B cell (primary cell): ENCODE data around the gene SYNE1. TPM values are rescaled to one million over a fixed set of nuclear protein-coding genes. Genes with fewer than 3 reads are reported as not detected.
A peak's percentile ranks its signal among the peaks of the same experiment; 100 is the strongest.

Experiments used
- ATAC-seq: fragments of 200-7000 bp; cut with Tn5 transposase; one replicate; pipeline ENCODE4 v1.10.0; 2021; ENCODE audit warnings: low read depth, mild to moderate bottlenecking, moderate number of reproducible peaks, moderate library complexity
- CTCF ChIA-PET: fragments of 350-600 bp; sonication (Branson Sonifier 250); formaldehyde crosslinking; loops from one replicate; lab custom pipeline; 2021; ENCODE audit warnings: antibody characterized with exemption, inconsistent platforms; lab: Charles Lee
- POLR2A ChIA-PET: fragments of 350-600 bp; sonication (Branson Sonifier 250); formaldehyde crosslinking; loops from one replicate; lab custom pipeline; 2021; ENCODE audit warnings: antibody characterized with exemption; lab: Charles Lee
- DNase-seq: peaks from one replicate; pipeline ENCODE4 v3.0.0; 2013
- H2AFZ ChIP-seq: 2 replicates; pipeline ENCODE4 v1.6.1; 2012; ENCODE audit warnings: mild to moderate bottlenecking, low read depth, low read length; ENCODE audit not compliant: insufficient read depth, poor library complexity, severe bottlenecking
- H3K27ac ChIP-seq, 2 donors: 1 replicate in 1 of 2; 2 replicates in 1 of 2; pipeline ENCODE4 v1.5.1; 2012 to 2013; ENCODE audit warnings: low read length in 2 of 2, mild to moderate bottlenecking in 2 of 2, moderate library complexity in 1 of 2
- H3K27me3 ChIP-seq, 4 experiments: fragments of 200-600 bp in 1 of 4; sonication (generic) in 1 of 4; replicated peaks in 1 of 4; 1 replicate in 2 of 4; 2 replicates in 2 of 4; pipeline versions ENCODE4 v1.6.1 to v1.7.0; 2013 to 2016; ENCODE audit warnings: low read length in 3 of 4, mild to moderate bottlenecking in 2 of 4, mixed read lengths in 1 of 4, moderate library complexity in 1 of 4; ENCODE audit not compliant: insufficient read depth in 4 of 4, control insufficient read depth in 3 of 4; ENCODE audit errors: control extremely low read depth in 1 of 4
- H3K36me3 ChIP-seq, 2 experiments: replicated peaks in 1 of 2; 1 replicate in 1 of 2; 2 replicates in 1 of 2; pipeline versions ENCODE4 v1.6.1 to v1.7.1; 2013; ENCODE audit warnings: low read length in 1 of 2; ENCODE audit not compliant: insufficient read depth in 2 of 2, control insufficient read depth in 1 of 2; ENCODE audit errors: control extremely low read depth in 1 of 2, extremely low read depth in 1 of 2
- H3K4me1 ChIP-seq, 2 donors: fragments of 200-600 bp in 1 of 2; sonication (generic) in 1 of 2; 1 replicate in 1 of 2; 2 replicates in 1 of 2; pipeline versions ENCODE4 v1.5.1 to v1.6.1; 2013 to 2017; ENCODE audit warnings: low read length in 2 of 2; ENCODE audit not compliant: control insufficient read depth in 2 of 2, insufficient read depth in 2 of 2
- H3K4me2 ChIP-seq: replicated peaks from 2 replicates; pipeline ENCODE3; 2012; ENCODE audit warnings: mild to moderate bottlenecking, low read depth, low read length; ENCODE audit not compliant: poor library complexity, severe bottlenecking
- H3K4me3 ChIP-seq, 5 experiments: fragments of 200-600 bp in 1 of 5; sonication (generic) in 1 of 5; 1 replicate in 3 of 5; 2 replicates in 2 of 5; pipeline versions ENCODE4 v1.5.1 to v1.7.0; 2011 to 2016; ENCODE audit warnings: low read length in 4 of 5, mild to moderate bottlenecking in 4 of 5, low read depth in 2 of 5, control low read depth in 1 of 5, moderate library complexity in 1 of 5; ENCODE audit not compliant: insufficient read depth in 1 of 5; ENCODE audit errors: control extremely low read depth in 1 of 5, extremely low read depth in 1 of 5
- H3K79me2 ChIP-seq: fragments of 200-600 bp; sonication (generic); one replicate; pipeline ENCODE4 v1.6.0; 2016; ENCODE audit warnings: low read length; ENCODE audit not compliant: control insufficient read depth, insufficient read depth
- H3K9ac ChIP-seq: fragments of 200-600 bp; sonication (generic); 2 replicates; pipeline ENCODE4 v1.6.1; 2017; ENCODE audit warnings: mild to moderate bottlenecking, low read length, moderate library complexity
- H3K9me3 ChIP-seq, 3 donors: one replicate each; pipeline versions ENCODE4 v1.6.1 to v1.7.1; 2013; ENCODE audit warnings: low read length in 2 of 3; ENCODE audit not compliant: control insufficient read depth in 2 of 3, insufficient read depth in 1 of 3; ENCODE audit errors: control extremely low read depth in 1 of 3
- H4K20me1 ChIP-seq: 2 replicates; pipeline ENCODE4 v1.6.0; 2012; ENCODE audit warnings: mild to moderate bottlenecking, low read length; ENCODE audit not compliant: insufficient read depth, control insufficient read depth, poor library complexity, severe bottlenecking
- H3K27ac Mint-ChIP-seq: one replicate; pipeline ENCODE4 v1.8.0; 2021; ENCODE audit warnings: mixed read lengths
- H3K27me3 Mint-ChIP-seq: one replicate; pipeline ENCODE4 v1.8.0; 2021; ENCODE audit warnings: mixed read lengths
- H3K4me1 Mint-ChIP-seq: one replicate; pipeline ENCODE4 v1.8.0; 2021; ENCODE audit warnings: mixed read lengths
- H3K4me3 Mint-ChIP-seq: one replicate; pipeline ENCODE4 v1.8.0; 2021; ENCODE audit warnings: mixed read lengths
- H3K9me3 Mint-ChIP-seq: one replicate; pipeline ENCODE4 v1.8.0; 2022; ENCODE audit warnings: mixed read lengths; ENCODE audit not compliant: insufficient read depth
- EZH2 ChIP-seq: IDR thresholded peaks from 2 replicates; pipeline ENCODE4 v1.6.1; 2012; ENCODE audit warnings: borderline replicate concordance, low read depth, mild to moderate bottlenecking, moderate library complexity, low read length; ENCODE audit not compliant: insufficient read depth, poor library complexity, severe bottlenecking
- WGBS: methylation state at CpG from one replicate; pipeline ENCODE4 v1.1.5; 2013; ENCODE audit warnings: missing lambda C conversion rate; ENCODE audit not compliant: insufficient coverage; 5-methylcytosine and 5-hydroxymethylcytosine counted together
- intact Hi-C: fragments of 100-400 bp; cut with micrococcal nuclease; formaldehyde crosslinking; loops from one replicate; pipeline ENCODE4 v1.10.0; 2022
- polyA plus RNA-seq: library from polyadenylated mRNA; depleted of rRNA; stranded (reverse); fragments of >200 nt; gene quantifications from 2 replicates; pipeline ENCODE4 v1.2.3, GENCODE V29; 2012
- total RNA-seq, 2 donors: library from RNA; stranded (reverse); fragments of 120-200 nt in 1 of 2; gene quantifications; 1 replicate in 1 of 2; 2 replicates in 1 of 2; pipeline versions ENCODE4 v1.2.3 to v1.2.4, GENCODE V29; 2013 to 2022
- TF ChIP-seq, protein P1 (sequence below): fragments of 200-600 bp; IDR thresholded peaks from one replicate; pipeline ENCODE4 v1.8.0; 2022; ENCODE audit warnings: antibody characterized with exemption, mild to moderate bottlenecking

The SYNE1 gene
- total and polyA plus RNA-seq, 2 donors (not counting 1 experiment from before 2014, with no cell fraction given) = 49.2 to 108 TPM

DNA sequence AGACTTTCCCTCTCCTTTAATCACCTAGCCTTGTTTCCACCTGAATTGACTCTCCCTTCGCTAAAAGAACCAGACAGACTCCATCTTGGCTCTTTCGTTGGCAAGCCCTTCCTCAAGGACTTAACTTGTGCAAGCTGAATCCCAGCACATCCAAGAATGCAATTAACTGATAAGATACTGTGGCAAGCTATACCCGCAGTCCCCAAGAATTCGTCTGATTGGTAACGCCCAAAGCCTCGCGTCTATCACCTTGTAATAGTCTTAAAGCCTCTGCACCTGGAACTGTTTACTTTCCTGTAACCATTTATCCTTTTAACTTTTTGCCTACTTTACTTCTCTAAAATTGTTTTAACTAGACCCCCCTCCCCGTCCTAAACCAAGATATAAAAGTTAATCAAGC lies 45.0 kb upstream of the SYNE1 start:
- H3K27ac Mint-ChIP-seq = no peak overlapping the region
- H3K27ac ChIP-seq = no peak overlapping the region
- no peak overlapping the region for H3K4me3 Mint-ChIP-seq
- DNase-seq (no peak), ATAC-seq (no peak)
- CTCF ChIA-PET = no interaction called here
- POLR2A ChIA-PET = no interaction called here
- no peak overlapping the region for H3K4me3 ChIP-seq
- peaks cover 5% of the 10 kb centered on the region for H3K4me1 Mint-ChIP-seq
- H3K9me3 Mint-ChIP-seq = peaks cover 5% of the 10 kb centered on the region
- no peaks in the 10 kb centered on the region for H3K27me3 ChIP-seq
- H3K27me3 Mint-ChIP-seq = no peaks in the 10 kb centered on the region
- no peak overlapping the region for H3K9ac ChIP-seq
- H3K9me3 ChIP-seq = no peaks in the 10 kb centered on the region
- WGBS = 86% methylated on average over 8 of the region's 8 CpGs
- no peaks in the 10 kb centered on the region for H3K4me1 ChIP-seq
- no peak overlapping the region for H3K4me2 ChIP-seq
- no peaks in the 10 kb centered on the region for H3K79me2 ChIP-seq
- TF ChIP-seq, protein P1, sequence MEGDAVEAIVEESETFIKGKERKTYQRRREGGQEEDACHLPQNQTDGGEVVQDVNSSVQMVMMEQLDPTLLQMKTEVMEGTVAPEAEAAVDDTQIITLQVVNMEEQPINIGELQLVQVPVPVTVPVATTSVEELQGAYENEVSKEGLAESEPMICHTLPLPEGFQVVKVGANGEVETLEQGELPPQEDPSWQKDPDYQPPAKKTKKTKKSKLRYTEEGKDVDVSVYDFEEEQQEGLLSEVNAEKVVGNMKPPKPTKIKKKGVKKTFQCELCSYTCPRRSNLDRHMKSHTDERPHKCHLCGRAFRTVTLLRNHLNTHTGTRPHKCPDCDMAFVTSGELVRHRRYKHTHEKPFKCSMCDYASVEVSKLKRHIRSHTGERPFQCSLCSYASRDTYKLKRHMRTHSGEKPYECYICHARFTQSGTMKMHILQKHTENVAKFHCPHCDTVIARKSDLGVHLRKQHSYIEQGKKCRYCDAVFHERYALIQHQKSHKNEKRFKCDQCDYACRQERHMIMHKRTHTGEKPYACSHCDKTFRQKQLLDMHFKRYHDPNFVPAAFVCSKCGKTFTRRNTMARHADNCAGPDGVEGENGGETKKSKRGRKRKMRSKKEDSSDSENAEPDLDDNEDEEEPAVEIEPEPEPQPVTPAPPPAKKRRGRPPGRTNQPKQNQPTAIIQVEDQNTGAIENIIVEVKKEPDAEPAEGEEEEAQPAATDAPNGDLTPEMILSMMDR = no peak
- no peak for TF ChIP-seq EZH2
- intact Hi-C loops = no loop called here
- no peaks in the 10 kb centered on the region for H3K36me3 ChIP-seq
- no peak overlapping the region for H2AFZ ChIP-seq
- no peaks in the 10 kb centered on the region for H4K20me1 ChIP-seq

DNA sequence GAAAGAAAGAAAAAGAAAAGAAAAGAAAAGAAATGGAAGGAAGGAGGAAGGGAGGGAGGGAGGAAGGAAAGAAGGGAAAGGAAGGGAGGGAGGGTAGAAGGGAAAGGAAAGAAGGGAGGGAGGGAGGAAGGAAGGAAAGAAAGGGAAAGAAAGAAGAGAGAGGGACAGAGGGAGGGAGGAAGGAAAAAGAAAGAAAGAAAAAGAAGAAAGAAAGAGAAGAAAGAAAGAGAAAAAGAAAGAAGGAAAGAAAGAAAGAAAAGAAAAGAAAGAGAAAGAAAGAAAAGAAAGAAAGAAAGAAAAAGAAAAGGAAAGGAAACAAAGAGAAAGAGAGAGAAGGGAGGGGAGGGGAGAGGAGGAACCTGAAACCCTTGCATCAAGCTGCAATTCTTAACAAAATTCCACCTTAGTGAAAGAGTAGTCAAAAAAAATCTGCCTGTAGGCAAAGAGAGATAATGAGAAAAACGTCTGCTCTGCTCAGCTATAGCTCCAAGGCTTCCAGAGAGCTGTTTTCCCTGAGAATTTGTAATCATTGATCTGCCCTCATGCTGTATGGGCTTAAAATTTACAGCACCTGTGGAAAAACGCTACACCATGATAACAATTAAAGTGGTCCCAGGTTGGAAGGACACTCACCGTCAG lies 43.8 kb upstream of the SYNE1 start:
- no peaks in the 10 kb centered on the region for H3K27me3 Mint-ChIP-seq
- H3K9me3 ChIP-seq = no peaks in the 10 kb centered on the region
- no peak overlapping the region for H3K9ac ChIP-seq
- H3K79me2 ChIP-seq = no peaks in the 10 kb centered on the region
- H3K27me3 ChIP-seq = no peaks in the 10 kb centered on the region
- H3K9me3 Mint-ChIP-seq = peaks cover 3% of the 10 kb centered on the region
- intact Hi-C loops = no loop called here
- no peak overlapping the region for H3K4me3 Mint-ChIP-seq
- H3K4me2 ChIP-seq = no peak overlapping the region
- H4K20me1 ChIP-seq = no peaks in the 10 kb centered on the region
- ChIA-PET POLR2A (no interaction called here), CTCF (no interaction called here)
- TF ChIP-seq, protein P1 = peak; percentile 17
- TF ChIP-seq EZH2 = no peak
- H3K27ac ChIP-seq = no peak overlapping the region
- WGBS = 45% methylated on average over 2 of the region's 3 CpGs
- ATAC-seq (no peak), DNase-seq (no peak)
- H3K4me3 ChIP-seq = no peak overlapping the region
- peaks cover 5% of the 10 kb centered on the region for H3K4me1 Mint-ChIP-seq
- H2AFZ ChIP-seq = no peak overlapping the region
- no peak overlapping the region for H3K27ac Mint-ChIP-seq
- no peaks in the 10 kb centered on the region for H3K36me3 ChIP-seq
- H3K4me1 ChIP-seq = no peaks in the 10 kb centered on the region
